Measurements from ENCODE around the gene ETFA. TPM values are rescaled to one million over a fixed set of nuclear protein-coding genes. Genes with fewer than 3 reads are reported as not detected.

The ETFA gene
- total and polyA plus RNA-seq, 11 donors: 210 to 536 (median 309) TPM

DNA sequence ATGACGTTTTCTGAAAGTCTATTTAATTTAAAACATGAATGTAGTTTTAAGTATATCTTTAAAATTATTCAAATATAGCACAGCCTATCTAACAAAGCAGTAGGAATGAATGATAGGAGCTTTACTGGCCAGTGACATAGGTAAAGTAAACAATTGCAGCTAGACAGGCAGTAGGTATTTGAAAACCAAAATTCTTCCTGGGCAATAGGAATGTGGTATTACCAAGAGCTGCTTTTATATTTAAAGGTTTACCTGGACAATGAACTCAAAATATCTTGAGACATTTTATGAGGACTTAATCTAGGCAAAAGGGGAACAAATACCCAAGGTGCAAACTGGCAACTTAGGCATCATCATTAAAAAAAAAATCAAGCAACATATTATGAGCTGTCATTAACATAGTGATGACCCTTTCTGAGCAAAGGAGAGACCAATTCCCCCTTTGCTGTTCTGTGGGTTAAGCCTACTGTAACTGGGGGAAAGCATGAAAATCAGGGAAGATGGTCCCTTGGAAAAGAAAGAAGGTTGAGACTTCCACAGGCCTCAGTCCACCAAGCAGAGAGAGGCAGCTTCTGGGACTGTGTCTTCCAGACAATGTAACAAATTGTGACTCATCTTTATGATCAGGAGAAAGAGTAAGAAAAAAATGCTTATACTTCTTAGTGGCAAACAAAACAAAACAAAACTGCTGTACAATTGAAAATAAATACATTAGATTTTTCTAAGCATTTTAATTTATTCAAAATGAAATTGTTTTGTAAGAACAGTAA is 38.2 kb upstream of the ETFA start:
- ATAC-seq: no peak
- peaks cover 5 to 19% (median 15%) of the 10 kb centered on the region in 12 donors for H3K4me1 ChIP-seq
- no peak for TF ChIP-seq POLR2A (IDR thresholded peaks at IDR 0.05)
- TF ChIP-seq, protein P1, sequence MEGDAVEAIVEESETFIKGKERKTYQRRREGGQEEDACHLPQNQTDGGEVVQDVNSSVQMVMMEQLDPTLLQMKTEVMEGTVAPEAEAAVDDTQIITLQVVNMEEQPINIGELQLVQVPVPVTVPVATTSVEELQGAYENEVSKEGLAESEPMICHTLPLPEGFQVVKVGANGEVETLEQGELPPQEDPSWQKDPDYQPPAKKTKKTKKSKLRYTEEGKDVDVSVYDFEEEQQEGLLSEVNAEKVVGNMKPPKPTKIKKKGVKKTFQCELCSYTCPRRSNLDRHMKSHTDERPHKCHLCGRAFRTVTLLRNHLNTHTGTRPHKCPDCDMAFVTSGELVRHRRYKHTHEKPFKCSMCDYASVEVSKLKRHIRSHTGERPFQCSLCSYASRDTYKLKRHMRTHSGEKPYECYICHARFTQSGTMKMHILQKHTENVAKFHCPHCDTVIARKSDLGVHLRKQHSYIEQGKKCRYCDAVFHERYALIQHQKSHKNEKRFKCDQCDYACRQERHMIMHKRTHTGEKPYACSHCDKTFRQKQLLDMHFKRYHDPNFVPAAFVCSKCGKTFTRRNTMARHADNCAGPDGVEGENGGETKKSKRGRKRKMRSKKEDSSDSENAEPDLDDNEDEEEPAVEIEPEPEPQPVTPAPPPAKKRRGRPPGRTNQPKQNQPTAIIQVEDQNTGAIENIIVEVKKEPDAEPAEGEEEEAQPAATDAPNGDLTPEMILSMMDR (IDR thresholded peaks at IDR 0.05): no peak
- no peak overlapping the region for H3K27ac ChIP-seq
- 93 to 99% (median 96%) methylated on average over 1 of the region's 1 CpG for WGBS, 4 donors
- no peak for DNase-seq
- no peak overlapping the region for H3K4me3 ChIP-seq
- intact Hi-C loops (cut with DNase I): loop anchor here in 1 of 10 donors (10.0 kb wide), 1 partner anchor 515 kb away; no protein-coding TSS in a partner anchor
- no peaks in the 10 kb centered on the region for H3K9me3 ChIP-seq
- H3K27me3 ChIP-seq: peaks cover 28 to 51% (median 43%) of the 10 kb centered on the region in 9 donors
- peaks cover 0 to 21% (median 0%) of the 10 kb centered on the region in 9 donors for H3K36me3 ChIP-seq

DNA sequence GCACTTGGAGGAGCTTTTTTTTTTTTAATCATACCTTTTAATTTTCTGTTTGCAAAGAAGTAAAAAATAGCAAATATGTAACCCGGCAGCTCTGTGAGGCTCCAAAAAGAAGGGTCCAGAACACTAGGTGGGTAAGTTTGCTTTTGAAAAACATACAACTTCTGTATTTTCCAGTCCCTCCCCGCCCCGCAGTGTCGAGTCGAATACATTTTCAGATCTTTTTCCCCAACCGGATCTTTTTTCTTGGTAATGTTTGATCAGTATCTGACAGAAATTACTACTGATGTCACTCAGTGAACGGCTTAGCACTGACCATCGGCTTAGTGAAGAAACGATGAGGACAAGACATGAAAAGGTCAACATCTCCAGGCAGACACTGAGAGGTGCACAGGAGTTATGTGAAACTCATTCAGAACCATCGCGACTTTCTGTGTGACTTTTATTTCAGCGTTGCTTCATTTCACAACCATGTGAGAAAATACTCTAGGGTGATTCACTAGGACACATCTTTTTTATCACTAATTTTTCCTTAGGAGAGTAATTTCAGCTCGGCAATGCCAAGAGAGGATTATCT is 36.3 kb upstream of the ETFA start:
- 86 to 96% (median 93%) methylated on average over 13 of the region's 13 CpGs for WGBS, 4 donors
- TF ChIP-seq, protein P1 (IDR thresholded peaks at IDR 0.05): no peak
- TF ChIP-seq POLR2A (IDR thresholded peaks at IDR 0.05): no peak
- H3K4me1 ChIP-seq: peaks cover 5 to 28% (median 19%) of the 10 kb centered on the region in 12 donors
- intact Hi-C loops (cut with DNase I): loop anchor here in 1 of 10 donors (10.0 kb wide), 1 partner anchor 517 kb away; no protein-coding TSS in a partner anchor
- ATAC-seq (no peak), DNase-seq (no peak)
- H3K4me3 ChIP-seq: peak overlapping the region in 1 of 12 donors; percentile 55
- H3K27me3 ChIP-seq: peaks cover 47 to 70% (median 62%) of the 10 kb centered on the region in 9 donors
- H3K27ac ChIP-seq: peak overlapping the region in 1 of 12 donors; percentile 52
- no peaks in the 10 kb centered on the region for H3K9me3 ChIP-seq
- peaks cover 0 to 9% (median 0%) of the 10 kb centered on the region in 9 donors for H3K36me3 ChIP-seq

DNA sequence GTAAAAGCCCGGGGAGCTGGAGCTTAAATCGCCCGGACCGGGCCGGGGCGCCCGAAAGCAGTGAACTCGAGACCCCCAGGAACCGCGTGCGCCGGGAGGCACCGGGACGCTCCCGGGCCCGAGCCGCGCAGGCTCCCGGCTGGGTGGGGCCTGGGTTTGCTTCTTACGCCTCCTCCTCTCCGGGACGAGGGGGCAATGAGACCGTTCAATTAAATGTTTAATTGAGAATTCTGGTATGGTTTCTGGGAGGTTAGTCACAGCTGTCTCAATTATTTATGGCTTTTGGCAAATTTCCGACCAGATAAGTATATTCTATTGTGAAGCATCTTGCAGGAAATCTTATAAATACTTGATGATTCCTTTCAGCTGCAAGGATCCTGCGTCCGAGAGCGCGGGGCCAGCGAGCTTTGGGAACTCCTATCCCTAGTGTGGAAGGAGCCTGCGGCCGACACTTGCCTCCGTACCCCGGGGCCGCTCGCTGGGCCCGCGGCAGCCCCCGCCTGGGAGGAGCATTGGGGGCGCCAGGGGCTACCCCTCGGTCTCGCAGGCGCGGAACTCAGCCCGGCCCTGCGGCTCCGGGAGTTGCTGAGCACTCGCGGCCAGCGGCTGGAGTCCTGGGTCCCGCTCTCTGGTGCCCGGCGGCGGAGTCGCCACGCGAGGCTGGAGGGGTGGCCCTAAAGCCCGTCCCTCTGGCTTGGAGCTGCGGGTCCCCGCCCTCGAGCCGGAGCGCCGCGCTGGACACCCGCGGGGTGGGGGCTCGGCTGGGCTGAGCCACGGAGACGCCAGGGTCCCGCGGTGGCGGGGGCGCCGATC is 35.6 kb upstream of the ETFA start:
- ATAC-seq: peak in 2 of 4 donors; percentile 20 to 27

More for the DNA sequence above, 35.6 kb upstream of the ETFA start:
- Histone ChIP-seq H3K9me3 (no peaks in the 10 kb centered on the region), H3K4me1 (peaks cover 9 to 35% (median 25%) of the 10 kb centered on the region in 12 donors), H3K27ac (peak overlapping the region in 1 of 12 donors; percentile 52), H3K36me3 (peaks cover 0 to 8% (median 0%) of the 10 kb centered on the region in 9 donors), H3K4me3 (peak overlapping the region; percentile 13 to 55 (median 40)), H3K27me3 (peaks cover 54 to 77% (median 69%) of the 10 kb centered on the region in 9 donors)
- WGBS, 4 donors: 10 to 17% (median 13%) methylated on average over 65 to 74 of the region's 74 CpGs
- intact Hi-C loops (cut with DNase I): loop anchor here in 1 of 10 donors (10.0 kb wide), 1 partner anchor 518 kb away; no protein-coding TSS in a partner anchor
- DNase-seq: no peak
- TF ChIP-seq POLR2A (IDR thresholded peaks at IDR 0.05): no peak
- TF ChIP-seq, protein P1 (IDR thresholded peaks at IDR 0.05): no peak
